A549 (cell line): ENCODE measurements around the gene PGGHG. TPM values are rescaled to one million over a fixed set of nuclear protein-coding genes. Genes with fewer than 3 reads are reported as not detected.

Source experiments
- ATAC-seq, 2 experiments: fragments of 200-7000 bp in 1 of 2; fragments of >200 bp in 1 of 2; cut with Nextera tagmentation in 1 of 2; cut with Tn5 transposase in 1 of 2; 3 replicates each; pipeline versions ENCODE4 v1.8.0 to v1.9.1; 2018 to 2020; ENCODE audit warnings: mild to moderate bottlenecking in 1 of 2, moderate library complexity in 1 of 2
- CTCF ChIA-PET: fragments of 300-600 bp; sonication (Branson Sonifier 250); formaldehyde crosslinking; extraction: SDS; loops from one replicate; lab custom pipeline; 2021; ENCODE audit warnings: antibody characterized with exemption, inconsistent platforms; lab: Yijun Ruan, JAX
- POLR2A ChIA-PET: fragments of 350-600 bp; formaldehyde crosslinking; extraction: SDS; loops from one replicate; lab custom pipeline; 2021; ENCODE audit warnings: antibody characterized with exemption, inconsistent platforms; lab: Yijun Ruan, JAX
- DNase-seq, 2 experiments: peaks; one replicate each; pipeline versions ENCODE4 v3.0.0 to v3.0.0-alpha.2; 2011 to 2016; ENCODE audit warnings: low read depth in 1 of 2, low spot score in 1 of 2
- FAIRE-seq: peaks from 2 replicates; lab custom pipeline; 2011; peaks lifted over from hg19 to GRCh38; lab: Jason Lieb, UNC
- H3K27ac ChIP-seq, 2 experiments: fragments of >200 bp; sonication (Bioruptor Twin); formaldehyde crosslinking; 3 replicates each; pipeline ENCODE4 v1.5.1; 2016 to 2017
- H3K4me1 ChIP-seq: fragments of >200 bp; sonication (Bioruptor Twin); formaldehyde crosslinking; 3 replicates; pipeline ENCODE4 v1.6.1; 2016
- H3K4me2 ChIP-seq: fragments of >200 bp; sonication (Bioruptor Twin); formaldehyde crosslinking; 3 replicates; pipeline ENCODE4 v1.6.1; 2016
- H3K4me3 ChIP-seq: fragments of >200 bp; sonication (Bioruptor Twin); formaldehyde crosslinking; 3 replicates; pipeline ENCODE4 v1.5.1; 2016
- H3K9me3 ChIP-seq: fragments of >200 bp; sonication (Bioruptor Twin); formaldehyde crosslinking; 3 replicates; pipeline ENCODE4 v1.6.1; 2016
- CEBPB ChIP-seq, 2 experiments: fragments of >200 bp in 1 of 2; sonication (Bioruptor Twin) in 1 of 2; formaldehyde crosslinking in 1 of 2; IDR thresholded peaks; 2 replicates each; pipeline ENCODE4 v1.6.1; 2012 to 2016
- CHD2 ChIP-seq: fragments of 150-350 bp; IDR thresholded peaks from 2 replicates; pipeline ENCODE4 v1.6.1; 2014; ENCODE audit warnings: low read length; ENCODE audit not compliant: partially characterized antibody
- EHF ChIP-seq: fragments of 250-450 bp; sonication (Bioruptor Pico); IDR thresholded peaks from 2 replicates; pipeline ENCODE4 v1.5.0; 2020; ENCODE audit warnings: mild to moderate bottlenecking
- EHMT2 ChIP-seq: fragments of 200-600 bp; sonication (generic); IDR thresholded peaks from 2 replicates; pipeline ENCODE4 v1.6.1; 2016; ENCODE audit warnings: antibody characterized with exemption, low read depth, mild to moderate bottlenecking, moderate library complexity
- EP300 ChIP-seq, 2 experiments: fragments of >200 bp; sonication (Bioruptor Twin); formaldehyde crosslinking; IDR thresholded peaks; 2 replicates in 1 of 2; 3 replicates in 1 of 2; pipeline ENCODE4 v1.6.1; 2016 to 2017
- ESRRA ChIP-seq: fragments of 150-350 bp; IDR thresholded peaks from 2 replicates; pipeline ENCODE4 v1.6.1; 2014; ENCODE audit warnings: mild to moderate bottlenecking, low read length, borderline replicate concordance
- JUNB ChIP-seq: fragments of >200 bp; sonication (Bioruptor Twin); formaldehyde crosslinking; IDR thresholded peaks from 2 replicates; pipeline ENCODE4 v1.6.1; 2016
- KDM5A ChIP-seq: fragments of 200-600 bp; sonication (generic); IDR thresholded peaks from 2 replicates; pipeline ENCODE4 v1.6.1; 2016; ENCODE audit warnings: antibody characterized with exemption, mild to moderate bottlenecking
- MYC ChIP-seq: IDR thresholded peaks from 2 replicates; pipeline ENCODE4 v1.6.1; 2012; ENCODE audit warnings: mild to moderate bottlenecking, inconsistent platforms, low read length, improper control_type of control experiment, borderline replicate concordance
- POLR2A ChIP-seq: IDR thresholded peaks from 2 replicates; pipeline ENCODE4 v1.6.1; 2012; ENCODE audit warnings: mild to moderate bottlenecking, low read length
- POLR2AphosphoS2 ChIP-seq: conservative IDR thresholded peaks from 2 replicates; pipeline ENCODE4 v1.6.1; 2012; ENCODE audit warnings: low read length, improper control_type of control experiment, inconsistent platforms
- RNF2 ChIP-seq: fragments of 200-600 bp; sonication (generic); IDR thresholded peaks from 2 replicates; pipeline ENCODE4 v1.6.1; 2016; ENCODE audit warnings: low read depth, mild to moderate bottlenecking, antibody characterized with exemption, moderate library complexity, borderline replicate concordance
- TP53 ChIP-seq: fragments of 250-450 bp; sonication (Bioruptor Pico); IDR thresholded peaks from 2 replicates; pipeline ENCODE4 v1.5.0; 2021; ENCODE audit warnings: mild to moderate bottlenecking, moderate library complexity
- ZSCAN20 ChIP-seq: fragments of 250-450 bp; sonication (Bioruptor Pico); IDR thresholded peaks from 2 replicates; pipeline ENCODE4 v1.8.0; 2022; ENCODE audit warnings: mild to moderate bottlenecking, moderate library complexity
- WGBS: methylation state at CpG from one replicate; pipeline ENCODE4 v1.1.6; 2017; ENCODE audit errors: missing lambda C conversion rate; 5-methylcytosine and 5-hydroxymethylcytosine counted together
- polyA plus RNA-seq, 4 experiments: library from polyadenylated mRNA; depleted of rRNA in 3 of 4; stranded (reverse); fragments of >200 nt; fragmentation: RNase III in 1 of 4; extraction: RNeasy Plus Mini Kit Qiagen cat#74134 plus additional on column Dnase treatment in 1 of 4; gene quantifications; 2 replicates in 3 of 4; 3 replicates in 1 of 4; pipeline ENCODE4 v1.2.3, GENCODE V29; 2011 to 2017
- TF ChIP-seq, protein P1 (sequence below): fragments of >200 bp; sonication (Bioruptor Twin); formaldehyde crosslinking; IDR thresholded peaks from 3 replicates; pipeline ENCODE4 v1.5.1; 2016
- TF ChIP-seq, protein P2 (sequence below): fragments of 200-600 bp; sonication (generic); IDR thresholded peaks from 2 replicates; pipeline ENCODE4 v1.6.1; 2016; ENCODE audit warnings: antibody characterized with exemption, mild to moderate bottlenecking, moderate library complexity

PGGHG gene
- polyA plus RNA-seq, 2 of the 4 experiments (the other 2 are of a cell fraction) = 7.2 to 19.5 TPM

DNA sequence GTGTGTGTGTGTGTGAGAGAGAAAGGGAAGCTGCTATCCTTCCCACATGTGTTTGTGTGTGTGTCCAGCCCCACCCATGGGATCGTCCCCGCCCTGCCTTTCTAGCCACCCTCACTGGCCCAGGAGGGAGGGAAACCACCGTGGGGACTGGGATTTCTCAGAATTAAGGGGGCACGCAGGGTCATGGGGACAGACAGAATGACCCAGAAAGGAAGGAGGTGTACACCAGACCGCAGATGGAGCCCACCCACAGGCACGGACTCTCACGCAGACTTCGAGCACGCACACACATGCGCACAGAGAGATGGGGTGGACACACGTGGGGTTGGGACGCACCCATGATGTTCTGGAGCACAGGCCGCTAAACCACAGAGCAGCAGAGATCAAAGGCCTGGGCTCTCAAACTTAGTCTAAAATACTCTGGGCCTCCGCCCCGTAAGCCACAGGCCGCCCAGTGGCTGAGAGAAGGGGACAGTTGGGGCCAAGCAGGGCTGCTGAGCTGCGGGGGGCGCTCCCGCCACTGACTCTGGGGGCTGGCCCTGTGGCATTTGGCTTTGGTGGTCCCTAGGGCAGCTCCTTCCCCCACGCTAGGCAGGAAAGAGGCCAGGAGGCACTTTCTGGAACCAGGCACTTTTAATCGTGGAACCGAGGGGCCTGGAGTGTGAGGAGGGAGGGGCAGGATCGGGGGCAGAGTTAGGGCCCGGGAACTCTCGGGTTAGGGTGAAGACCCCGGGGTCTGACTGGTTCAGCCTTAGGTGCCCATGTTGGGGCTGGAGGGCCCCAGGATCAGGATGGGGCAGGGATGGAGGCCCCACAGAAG, 8.9 kb downstream of the PGGHG start:
- CTCF ChIA-PET = no interaction called here
- no peaks in the 10 kb centered on the region for H3K9me3 ChIP-seq

DNA sequence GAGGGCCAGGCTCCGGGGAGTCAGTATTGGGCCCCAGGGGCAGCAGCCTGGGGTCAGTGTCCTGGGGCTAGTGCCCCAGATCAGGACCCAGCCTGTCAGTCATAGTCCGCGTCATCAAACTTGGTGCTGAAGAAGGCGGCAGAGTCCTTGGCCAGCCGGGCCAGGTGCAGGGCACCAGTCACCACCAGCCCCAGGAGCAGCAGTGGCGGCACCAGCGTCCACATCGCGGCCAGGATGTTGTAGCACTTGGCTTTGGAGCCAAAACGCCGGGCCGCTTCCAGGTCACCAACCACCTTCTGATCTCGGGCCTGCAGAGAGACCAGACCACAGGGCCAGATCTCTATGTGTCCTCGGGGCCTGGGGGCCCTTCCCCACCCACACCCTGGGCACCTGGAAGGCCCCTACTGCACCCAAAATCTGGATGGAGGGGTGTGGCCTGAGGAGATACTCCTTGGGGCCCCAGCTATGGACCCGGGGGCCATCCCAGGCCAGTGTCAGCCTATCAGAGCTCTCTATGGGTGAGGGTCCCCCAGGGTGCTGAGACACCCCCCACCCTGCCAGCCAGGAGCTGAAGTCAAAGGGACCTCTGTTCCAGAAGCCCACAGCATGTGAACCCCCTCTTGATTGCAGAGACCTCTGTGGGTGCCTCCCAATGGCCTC, 9.6 kb downstream of the PGGHG start:
- Histone ChIP-seq H3K4me3 (no peak overlapping the region), H3K27ac (peak overlapping the region in 1 of 2 experiments; percentile 21; a peak in 2 of 6 replicates), H3K4me2 (no peak overlapping the region), H3K9me3 (no peaks in the 10 kb centered on the region), H3K4me1 (no peaks in the 10 kb centered on the region)
- ATAC-seq (no peak; a peak in 1 of 6 replicates), FAIRE-seq (no peak), DNase-seq (no peak)
- ChIA-PET CTCF (interaction anchor here (1.3 kb wide), 1 partner anchor 11 kb away, joined by 4 read pairs; no protein-coding TSS in a partner anchor), POLR2A (no interaction called here)
- TF ChIP-seq EHF (no peak), KDM5A (no peak), TP53 (CRISPR knock-in tag) (no peak), POLR2AphosphoS2 (no peak), EP300 (IDR thresholded peaks at IDR 0.05) (no peak), RNF2 (no peak), MYC (no peak), CEBPB (IDR thresholded peaks at IDR 0.05) (no peak), ESRRA (no peak), CHD2 (no peak), EHMT2 (no peak), ZSCAN20 (CRISPR knock-in tag) (no peak), JUNB (no peak)
- TF ChIP-seq, protein P1, sequence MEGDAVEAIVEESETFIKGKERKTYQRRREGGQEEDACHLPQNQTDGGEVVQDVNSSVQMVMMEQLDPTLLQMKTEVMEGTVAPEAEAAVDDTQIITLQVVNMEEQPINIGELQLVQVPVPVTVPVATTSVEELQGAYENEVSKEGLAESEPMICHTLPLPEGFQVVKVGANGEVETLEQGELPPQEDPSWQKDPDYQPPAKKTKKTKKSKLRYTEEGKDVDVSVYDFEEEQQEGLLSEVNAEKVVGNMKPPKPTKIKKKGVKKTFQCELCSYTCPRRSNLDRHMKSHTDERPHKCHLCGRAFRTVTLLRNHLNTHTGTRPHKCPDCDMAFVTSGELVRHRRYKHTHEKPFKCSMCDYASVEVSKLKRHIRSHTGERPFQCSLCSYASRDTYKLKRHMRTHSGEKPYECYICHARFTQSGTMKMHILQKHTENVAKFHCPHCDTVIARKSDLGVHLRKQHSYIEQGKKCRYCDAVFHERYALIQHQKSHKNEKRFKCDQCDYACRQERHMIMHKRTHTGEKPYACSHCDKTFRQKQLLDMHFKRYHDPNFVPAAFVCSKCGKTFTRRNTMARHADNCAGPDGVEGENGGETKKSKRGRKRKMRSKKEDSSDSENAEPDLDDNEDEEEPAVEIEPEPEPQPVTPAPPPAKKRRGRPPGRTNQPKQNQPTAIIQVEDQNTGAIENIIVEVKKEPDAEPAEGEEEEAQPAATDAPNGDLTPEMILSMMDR = no peak
- TF ChIP-seq, protein P2, sequence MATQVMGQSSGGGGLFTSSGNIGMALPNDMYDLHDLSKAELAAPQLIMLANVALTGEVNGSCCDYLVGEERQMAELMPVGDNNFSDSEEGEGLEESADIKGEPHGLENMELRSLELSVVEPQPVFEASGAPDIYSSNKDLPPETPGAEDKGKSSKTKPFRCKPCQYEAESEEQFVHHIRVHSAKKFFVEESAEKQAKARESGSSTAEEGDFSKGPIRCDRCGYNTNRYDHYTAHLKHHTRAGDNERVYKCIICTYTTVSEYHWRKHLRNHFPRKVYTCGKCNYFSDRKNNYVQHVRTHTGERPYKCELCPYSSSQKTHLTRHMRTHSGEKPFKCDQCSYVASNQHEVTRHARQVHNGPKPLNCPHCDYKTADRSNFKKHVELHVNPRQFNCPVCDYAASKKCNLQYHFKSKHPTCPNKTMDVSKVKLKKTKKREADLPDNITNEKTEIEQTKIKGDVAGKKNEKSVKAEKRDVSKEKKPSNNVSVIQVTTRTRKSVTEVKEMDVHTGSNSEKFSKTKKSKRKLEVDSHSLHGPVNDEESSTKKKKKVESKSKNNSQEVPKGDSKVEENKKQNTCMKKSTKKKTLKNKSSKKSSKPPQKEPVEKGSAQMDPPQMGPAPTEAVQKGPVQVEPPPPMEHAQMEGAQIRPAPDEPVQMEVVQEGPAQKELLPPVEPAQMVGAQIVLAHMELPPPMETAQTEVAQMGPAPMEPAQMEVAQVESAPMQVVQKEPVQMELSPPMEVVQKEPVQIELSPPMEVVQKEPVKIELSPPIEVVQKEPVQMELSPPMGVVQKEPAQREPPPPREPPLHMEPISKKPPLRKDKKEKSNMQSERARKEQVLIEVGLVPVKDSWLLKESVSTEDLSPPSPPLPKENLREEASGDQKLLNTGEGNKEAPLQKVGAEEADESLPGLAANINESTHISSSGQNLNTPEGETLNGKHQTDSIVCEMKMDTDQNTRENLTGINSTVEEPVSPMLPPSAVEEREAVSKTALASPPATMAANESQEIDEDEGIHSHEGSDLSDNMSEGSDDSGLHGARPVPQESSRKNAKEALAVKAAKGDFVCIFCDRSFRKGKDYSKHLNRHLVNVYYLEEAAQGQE = no peak
- WGBS = 83% methylated on average over 2 of the region's 15 CpGs

More for the DNA sequence above, 8.9 kb downstream of the PGGHG start:
- no peak for FAIRE-seq
- 84% methylated on average over 20 of the region's 26 CpGs for WGBS
- no peak overlapping the region for H3K4me3 ChIP-seq
- H3K4me1 ChIP-seq = no peaks in the 10 kb centered on the region
- TF ChIP-seq POLR2A = peak; percentile 26; the same call in 1 of the 2 replicates
- no peak for TF ChIP-seq TP53 (CRISPR knock-in tag)
- DNase-seq = no peak
- POLR2A ChIA-PET = no interaction called here
- no peak overlapping the region for H3K4me2 ChIP-seq
- peak overlapping the region in 1 of 2 experiments; percentile 21; a peak in 1 of 6 replicates for H3K27ac ChIP-seq
- peak in 1 of 2 experiments; percentile 9; a peak in 1 of 6 replicates for ATAC-seq
